HG03108 (cell line): ENCODE measurements around the gene EGFR.
"Not testable (repeated sequence)": the region's sequence is repeated elsewhere in the genome, so short reads cannot be mapped to it uniquely, and the experiment has no call there.

Experiments
- ATAC-seq: cut with Tn5 transposase; IDR thresholded peaks from one replicate; pipeline ENCODE4 v1.9.1; 2021; ENCODE audit warnings: moderate library complexity; ENCODE audit not compliant: unreplicated experiment

Gene EGFR

DNA sequence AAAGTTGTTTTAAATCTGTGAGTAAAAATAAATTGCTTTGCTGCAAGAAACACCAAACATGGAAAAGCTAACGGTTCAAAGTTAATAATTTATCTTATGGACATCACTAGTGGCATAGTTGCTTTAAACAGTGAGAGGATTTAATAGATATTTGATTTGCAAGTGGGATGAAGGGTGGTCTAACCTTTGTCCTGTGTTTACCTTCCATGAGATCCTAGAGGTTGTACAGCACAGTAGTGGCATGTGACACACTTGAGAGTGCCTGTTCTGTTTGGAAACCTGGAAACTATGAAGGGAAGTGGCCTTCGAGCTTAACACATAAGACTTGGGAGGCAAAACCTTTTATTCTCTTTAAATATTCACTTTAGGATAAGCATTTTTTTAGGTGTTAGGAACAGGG, 16.0 kb downstream of the EGFR start:
- ATAC-seq, result no peak

GRCh38 chr7:55035410-55035809, 16.6 kb downstream of the EGFR start:
- not testable (repeated sequence) for ATAC-seq

GRCh38 chr7:55036950-55037736, 18.3 kb downstream of the EGFR start:
- no peak for ATAC-seq

- no peak for ATAC-seq
These were observed 25.0 kb downstream of the EGFR start for GRCh38 chr7:55043691-55044370.

- ATAC-seq, result no peak
These were observed 25.5 kb downstream of the EGFR start for GRCh38 chr7:55044371-55044717.

- no peak for ATAC-seq
These were observed 26.0 kb downstream of the EGFR start for GRCh38 chr7:55044791-55045190.

DNA sequence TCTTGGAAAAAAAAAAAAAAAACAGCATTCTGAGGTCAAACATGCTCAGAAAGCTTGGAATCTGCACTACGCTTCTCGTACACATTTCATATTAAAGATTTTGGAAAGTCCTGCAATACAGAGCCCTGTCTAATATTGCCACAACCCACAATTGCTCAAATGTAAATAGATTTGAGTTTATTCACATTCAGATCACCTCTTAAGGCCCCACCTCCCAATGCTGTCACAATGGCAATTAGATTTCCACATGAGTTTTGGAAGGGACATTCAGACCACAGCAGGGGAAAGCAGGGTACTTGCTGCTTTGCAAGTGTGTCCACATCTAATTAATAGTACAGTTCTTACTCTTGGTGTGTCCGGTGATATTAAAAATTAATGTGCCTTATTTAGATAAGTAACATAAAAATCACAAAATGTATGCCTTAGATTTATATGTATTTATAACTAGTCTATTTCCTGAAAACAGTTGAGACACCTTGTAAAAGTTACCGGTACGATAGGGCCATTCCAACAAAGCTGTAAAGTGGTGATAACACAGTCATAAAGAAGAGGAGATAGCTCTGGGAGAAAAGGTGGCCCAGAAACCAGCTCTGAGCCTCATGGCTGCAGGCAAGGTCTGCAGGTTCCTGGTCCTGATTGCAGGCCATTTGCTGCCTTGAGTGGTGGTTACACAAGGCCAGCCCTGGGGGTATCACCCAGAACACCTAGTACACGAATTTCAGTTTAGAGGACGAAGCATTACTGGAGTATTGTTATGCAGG, 27.9 kb downstream of the EGFR start:
- ATAC-seq, result no peak

- no peak for ATAC-seq
These were observed 29.5 kb downstream of the EGFR start for GRCh38 chr7:55048221-55048859.

GRCh38 chr7:55050281-55050680, 31.5 kb downstream of the EGFR start:
- no peak for ATAC-seq

DNA sequence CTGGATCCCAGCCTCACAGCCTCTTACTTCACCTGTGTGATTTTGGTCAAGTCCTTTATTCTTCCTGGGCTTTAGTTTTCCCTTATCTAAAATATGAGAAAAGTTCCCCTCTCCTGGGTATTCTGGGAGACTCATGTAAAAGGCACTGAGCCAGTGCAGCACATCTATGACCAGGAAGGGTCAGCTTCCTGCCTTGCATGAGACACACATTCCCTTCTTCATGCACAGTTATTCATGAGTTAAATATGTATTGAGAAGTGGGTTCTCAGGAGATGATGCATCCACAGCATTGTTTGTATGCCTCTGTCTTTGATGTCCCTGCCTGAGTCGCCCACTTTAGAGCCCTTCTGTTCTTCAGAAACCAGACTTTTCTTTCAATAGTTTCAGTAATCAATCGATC, 33.3 kb downstream of the EGFR start:
- ATAC-seq, result no peak

- no peak for ATAC-seq
These were observed 34.1 kb downstream of the EGFR start for GRCh38 chr7:55052741-55053427.

DNA sequence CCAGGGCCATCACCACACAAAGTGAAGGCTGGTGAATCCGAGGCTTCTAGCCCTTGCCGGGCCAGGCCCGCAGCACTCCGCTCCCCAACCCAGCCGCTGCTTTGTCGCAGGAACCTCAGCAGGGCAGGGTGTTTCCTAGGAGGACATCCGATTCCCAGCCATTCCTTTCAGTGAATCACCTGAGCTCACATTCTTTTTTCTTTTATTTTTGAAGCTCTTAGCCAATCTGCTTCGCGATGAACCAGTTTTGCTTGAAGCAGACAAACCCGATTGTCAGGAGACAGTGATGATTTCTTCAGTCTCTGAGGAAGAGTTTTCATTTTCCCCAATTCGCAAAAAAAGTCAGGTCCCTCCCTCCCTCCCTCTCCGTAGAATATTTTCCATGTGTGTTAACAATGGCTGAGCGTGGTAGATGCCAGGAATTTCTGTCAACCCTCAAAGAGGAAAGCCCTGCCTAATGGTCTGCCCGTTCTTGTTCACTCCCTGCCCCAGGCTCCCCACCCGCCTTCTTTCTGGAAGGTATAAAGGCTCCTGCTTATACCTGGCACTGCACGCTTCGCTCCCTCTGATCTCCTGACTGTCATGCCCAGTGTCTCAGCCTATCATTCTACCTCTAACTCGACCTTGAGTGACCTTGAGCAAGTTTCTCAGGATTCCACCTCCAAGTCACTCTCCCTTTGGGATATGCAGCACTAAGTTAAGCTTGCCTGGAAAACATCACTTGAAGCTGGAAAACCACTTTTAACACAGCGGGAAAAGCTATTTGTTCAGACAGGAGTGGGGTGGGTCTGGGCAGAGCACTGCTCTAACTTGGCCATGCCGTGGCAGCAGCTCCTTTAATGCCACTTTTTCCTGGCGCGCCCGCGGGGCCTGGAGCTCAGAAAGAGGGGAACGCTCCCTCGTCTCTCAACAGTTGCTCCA, 35.1 kb downstream of the EGFR start:
- no peak for ATAC-seq

DNA sequence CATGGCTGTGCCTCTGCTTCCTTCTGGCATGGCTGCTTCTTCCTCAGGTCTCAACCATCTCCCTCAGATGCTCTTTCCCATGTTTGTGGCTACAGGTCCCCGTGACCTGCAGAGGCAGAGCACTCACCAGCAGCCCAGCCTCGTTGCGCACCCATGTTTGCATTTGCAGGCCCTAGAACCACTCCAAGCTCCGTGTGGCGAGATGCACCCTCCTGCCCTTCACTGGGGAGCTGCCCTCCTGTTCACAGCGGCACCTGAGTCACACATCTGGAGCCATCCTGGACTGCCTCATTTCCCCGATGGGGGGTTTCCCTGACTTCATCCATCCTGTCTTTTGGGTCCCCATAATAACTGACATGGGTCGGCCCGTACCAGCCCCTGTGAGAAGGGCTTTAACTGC, 35.9 kb downstream of the EGFR start:
- no peak for ATAC-seq

DNA sequence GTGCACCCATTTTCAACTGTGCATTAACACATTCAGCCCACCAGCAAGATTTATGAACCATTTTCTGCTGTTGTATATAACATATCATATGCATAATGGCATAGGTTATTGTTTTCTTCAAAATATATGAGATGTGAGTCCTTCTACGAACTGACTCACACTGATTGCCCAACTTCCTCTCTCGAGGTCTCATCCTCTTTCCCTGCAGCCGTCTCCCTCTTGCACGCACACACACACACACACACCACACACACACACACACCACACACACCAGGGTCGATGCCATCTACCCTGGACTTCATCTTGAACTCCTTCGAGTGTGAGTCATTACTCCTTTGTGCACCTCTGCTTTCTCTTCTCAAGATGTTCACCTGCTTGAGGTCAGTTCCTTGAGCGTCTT, 36.7 kb downstream of the EGFR start:
- ATAC-seq, result no peak

- ATAC-seq, result no peak
These were observed 37.3 kb downstream of the EGFR start for GRCh38 chr7:55056068-55056467.

DNA sequence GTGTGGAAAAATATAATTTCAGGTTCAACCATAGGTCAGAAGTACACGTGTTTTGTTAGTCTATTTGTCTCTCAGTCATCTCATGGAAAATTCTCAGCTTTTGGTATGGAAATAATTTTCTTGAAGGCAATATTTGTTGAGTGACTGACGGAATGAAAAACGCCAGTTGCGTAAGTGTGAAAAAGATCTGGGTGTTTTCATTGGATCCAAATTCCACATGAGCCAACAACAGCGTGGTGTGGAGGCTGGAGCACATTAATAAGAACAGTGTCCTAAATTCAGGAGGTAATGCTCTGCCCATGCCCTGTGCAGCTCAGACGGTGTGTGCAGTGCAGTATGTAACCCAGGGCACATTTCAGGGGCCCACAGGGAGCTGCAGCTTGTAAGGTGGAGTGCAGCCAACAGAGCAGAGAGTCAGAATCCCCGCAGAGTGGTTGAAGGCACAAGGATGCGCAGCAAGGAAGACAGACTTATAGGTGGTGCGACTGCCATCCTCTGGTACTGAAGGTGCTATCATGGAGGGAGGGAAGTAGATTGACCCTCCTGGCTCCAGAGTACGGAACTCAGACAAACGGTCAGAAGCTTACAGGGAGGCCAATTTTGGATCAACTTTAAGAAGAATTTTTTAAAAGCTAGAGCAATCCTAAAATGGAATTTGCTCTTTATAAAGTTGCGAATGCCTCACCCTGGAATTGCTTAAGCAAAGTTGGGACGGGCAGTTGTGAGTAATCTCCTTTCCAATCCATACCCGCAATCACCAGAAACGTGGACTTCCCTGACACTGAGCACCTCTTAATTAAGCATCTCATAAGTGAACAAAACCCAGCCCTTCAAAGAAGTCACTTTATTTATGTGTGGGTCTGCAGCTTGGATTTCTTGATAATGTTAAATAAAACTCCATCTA, 38.0 kb downstream of the EGFR start:
- ATAC-seq, result no peak

DNA sequence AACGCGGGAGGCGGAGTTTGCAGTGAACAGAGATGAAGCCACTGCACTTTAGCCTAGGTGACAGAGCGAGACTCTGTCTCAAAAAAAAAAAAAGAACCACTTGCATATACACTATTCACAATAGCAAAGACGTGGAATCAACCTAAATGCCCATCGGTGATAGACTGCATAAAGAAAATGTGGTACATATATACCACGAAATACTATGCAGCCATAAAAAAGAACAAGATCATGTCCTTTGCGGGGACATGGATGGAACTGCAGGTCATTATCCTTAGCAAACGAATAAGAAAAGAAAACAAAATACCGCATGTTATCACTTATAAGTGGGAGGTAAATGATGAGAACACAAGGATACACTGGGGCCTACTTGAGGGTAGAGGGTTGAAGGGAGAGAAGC, 39.5 kb downstream of the EGFR start:
- no peak for ATAC-seq

GRCh38 chr7:55059021-55059420, 40.2 kb downstream of the EGFR start:
- no peak for ATAC-seq

DNA sequence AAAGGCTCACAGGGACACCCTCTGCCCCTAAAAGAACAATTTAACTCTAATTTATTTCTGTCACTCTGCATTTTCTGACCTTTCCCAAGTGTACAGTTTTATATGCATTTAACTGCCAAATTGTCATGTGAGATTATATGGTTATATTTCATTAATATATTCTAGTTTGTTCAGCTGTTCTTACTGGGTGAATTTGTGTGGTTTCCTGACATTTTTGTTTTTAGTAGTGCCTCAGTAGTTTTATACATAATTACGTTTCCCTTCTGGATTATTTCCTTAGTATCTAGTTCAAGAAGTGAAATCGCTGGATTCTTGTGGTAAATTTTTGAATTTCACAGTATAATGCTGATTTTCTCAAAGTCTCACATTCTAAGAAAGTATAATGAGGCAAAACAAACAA, 41.3 kb downstream of the EGFR start:
- no peak for ATAC-seq
